ENCODE results near the gene MORC3.

Gene MORC3

GRCh38 chr21:36423771-36424433 lies 103.9 kb downstream of the MORC3 start:
- DNase-seq (ENCODE audit: low read depth) = no peak

- DNase-seq (ENCODE audit: low read depth) = no peak
Observed at GRCh38 chr21:36424592-36424991, 104.6 kb downstream of the MORC3 start.

GRCh38 chr21:36425286-36425685 lies 105.3 kb downstream of the MORC3 start:
- DNase-seq (ENCODE audit: low read depth) = no peak

All from activated T-helper 1 cell treated with Interleukin-2 at 50 U/mL for 16 hours (primary cell).